Hepatocyte (in vitro differentiated cells): ENCODE measurements around the gene IGSF1. TPM values are rescaled to one million over a fixed set of nuclear protein-coding genes. Genes with fewer than 3 reads are reported as not detected.

Experiments used
- DNase-seq: peaks from one replicate; pipeline ENCODE4 v3.0.0-alpha.2; 2016; ENCODE audit warnings: low spot score
- H2AFZ ChIP-seq: fragments of 200-600 bp; sonication (generic); 2 replicates; pipeline ENCODE4 v1.6.0; 2016; ENCODE audit warnings: antibody characterized with exemption, mild to moderate bottlenecking
- H3K27ac ChIP-seq: fragments of 200-600 bp; sonication (generic); 2 replicates; pipeline ENCODE4 v1.5.1; 2016; ENCODE audit warnings: mild to moderate bottlenecking
- H3K27me3 ChIP-seq: fragments of 200-600 bp; sonication (generic); 2 replicates; pipeline ENCODE4 v1.6.1; 2016
- H3K36me3 ChIP-seq: fragments of 200-600 bp; sonication (generic); replicated peaks from 2 replicates; pipeline ENCODE4 v1.5.1; 2016; ENCODE audit warnings: low read depth; ENCODE audit not compliant: insufficient read depth
- H3K4me1 ChIP-seq: fragments of 200-600 bp; sonication (generic); 2 replicates; pipeline ENCODE4 v1.5.1; 2016; ENCODE audit warnings: mild to moderate bottlenecking, moderate library complexity; ENCODE audit not compliant: insufficient read depth
- H3K4me2 ChIP-seq: fragments of 200-600 bp; sonication (generic); 2 replicates; pipeline ENCODE4 v1.6.0; 2016
- H3K4me3 ChIP-seq: fragments of 200-600 bp; sonication (generic); 2 replicates; pipeline ENCODE4 v1.5.1; 2016; ENCODE audit warnings: mild to moderate bottlenecking
- H3K79me2 ChIP-seq: fragments of 200-600 bp; sonication (generic); 2 replicates; pipeline ENCODE4 v1.6.0; 2017; ENCODE audit warnings: mild to moderate bottlenecking
- H3K9me2 ChIP-seq: fragments of 200-600 bp; sonication (generic); replicated peaks from 2 replicates; pipeline ENCODE4 v1.6.0; 2017; ENCODE audit warnings: mild to moderate bottlenecking; ENCODE audit not compliant: insufficient read depth
- H3K9me3 ChIP-seq: fragments of 200-600 bp; sonication (generic); 2 replicates; pipeline ENCODE4 v1.5.1; 2016; ENCODE audit warnings: low read depth, mild to moderate bottlenecking
- H4K20me1 ChIP-seq: fragments of 200-600 bp; sonication (generic); 2 replicates; pipeline ENCODE4 v1.6.0; 2016; ENCODE audit warnings: mild to moderate bottlenecking; ENCODE audit not compliant: insufficient read depth, poor library complexity, severe bottlenecking
- EZH2 ChIP-seq: fragments of 200-600 bp; sonication (generic); IDR thresholded peaks from 2 replicates; pipeline ENCODE4 v1.6.1; 2016; ENCODE audit warnings: antibody characterized with exemption, mild to moderate bottlenecking, borderline replicate concordance
- EZH2phosphoT487 ChIP-seq: fragments of 200-600 bp; sonication (generic); IDR thresholded peaks from one replicate; pipeline ENCODE4 v1.6.1; 2018; ENCODE audit warnings: antibody characterized with exemption, mild to moderate bottlenecking, low read depth, moderate library complexity; ENCODE audit not compliant: unreplicated experiment, severe bottlenecking
- WGBS: methylation state at CpG from one replicate; pipeline ENCODE4 v1.1.6; 2016; ENCODE audit warnings: low lambda C conversion rate; ENCODE audit errors: missing lambda C conversion rate; 5-methylcytosine and 5-hydroxymethylcytosine counted together
- polyA plus RNA-seq: library from polyadenylated mRNA; unstranded; fragments of >200 nt; fragmentation: Nextera tagmentation; extraction: Ambion mirVana; gene quantifications from 2 replicates; pipeline ENCODE4 v1.2.1, GENCODE V29; 2016
- total RNA-seq: library from RNA; depleted of rRNA; stranded (reverse); fragments of >200 nt; gene quantifications from 2 replicates; pipeline ENCODE4 v1.2.3, GENCODE V29; 2014
- TF ChIP-seq, protein P1 (sequence below): fragments of 200-600 bp; sonication (generic); IDR thresholded peaks from 2 replicates; pipeline ENCODE4 v1.5.1; 2016; ENCODE audit warnings: antibody characterized with exemption, mild to moderate bottlenecking; ENCODE audit not compliant: poor library complexity

Gene IGSF1
- total and polyA plus RNA-seq, 2 experiments from 2014 or later: 13.1 to 16.7 TPM

DNA sequence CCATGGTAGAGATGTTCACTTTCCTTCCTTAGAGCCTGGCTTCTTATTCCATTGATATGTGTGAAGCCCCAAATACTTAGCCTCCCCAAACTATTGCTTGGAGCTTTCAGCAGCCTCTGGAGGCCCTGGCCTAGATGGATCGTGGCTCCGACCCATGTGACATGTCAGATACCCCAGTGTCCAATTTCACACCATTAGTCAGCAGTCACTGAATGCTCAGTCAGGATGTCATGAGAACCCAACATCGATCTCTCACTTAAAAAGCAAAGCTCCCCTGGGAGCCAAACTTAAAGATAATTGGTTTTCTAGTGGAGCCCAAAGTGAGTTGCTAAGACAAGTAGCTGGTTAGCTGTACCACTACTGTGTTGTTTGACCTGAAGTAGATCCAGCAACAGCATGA is 41.6 kb upstream of the IGSF1 start:
- Histone ChIP-seq H3K9me2 (no peaks in the 10 kb centered on the region), H3K4me3 (no peak overlapping the region), H3K27me3 (no peaks in the 10 kb centered on the region), H3K27ac (no peak overlapping the region), H2AFZ (no peak overlapping the region), H4K20me1 (no peaks in the 10 kb centered on the region), H3K79me2 (no peaks in the 10 kb centered on the region), H3K4me2 (no peak overlapping the region), H3K4me1 (no peaks in the 10 kb centered on the region), H3K36me3 (no peaks in the 10 kb centered on the region), H3K9me3 (no peaks in the 10 kb centered on the region)
- 72% methylated on average over 3 of the region's 3 CpGs for WGBS
- TF ChIP-seq EZH2 (no peak), EZH2phosphoT487 (no peak)
- TF ChIP-seq, protein P1, sequence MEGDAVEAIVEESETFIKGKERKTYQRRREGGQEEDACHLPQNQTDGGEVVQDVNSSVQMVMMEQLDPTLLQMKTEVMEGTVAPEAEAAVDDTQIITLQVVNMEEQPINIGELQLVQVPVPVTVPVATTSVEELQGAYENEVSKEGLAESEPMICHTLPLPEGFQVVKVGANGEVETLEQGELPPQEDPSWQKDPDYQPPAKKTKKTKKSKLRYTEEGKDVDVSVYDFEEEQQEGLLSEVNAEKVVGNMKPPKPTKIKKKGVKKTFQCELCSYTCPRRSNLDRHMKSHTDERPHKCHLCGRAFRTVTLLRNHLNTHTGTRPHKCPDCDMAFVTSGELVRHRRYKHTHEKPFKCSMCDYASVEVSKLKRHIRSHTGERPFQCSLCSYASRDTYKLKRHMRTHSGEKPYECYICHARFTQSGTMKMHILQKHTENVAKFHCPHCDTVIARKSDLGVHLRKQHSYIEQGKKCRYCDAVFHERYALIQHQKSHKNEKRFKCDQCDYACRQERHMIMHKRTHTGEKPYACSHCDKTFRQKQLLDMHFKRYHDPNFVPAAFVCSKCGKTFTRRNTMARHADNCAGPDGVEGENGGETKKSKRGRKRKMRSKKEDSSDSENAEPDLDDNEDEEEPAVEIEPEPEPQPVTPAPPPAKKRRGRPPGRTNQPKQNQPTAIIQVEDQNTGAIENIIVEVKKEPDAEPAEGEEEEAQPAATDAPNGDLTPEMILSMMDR: no peak
- DNase-seq: no peak

DNA sequence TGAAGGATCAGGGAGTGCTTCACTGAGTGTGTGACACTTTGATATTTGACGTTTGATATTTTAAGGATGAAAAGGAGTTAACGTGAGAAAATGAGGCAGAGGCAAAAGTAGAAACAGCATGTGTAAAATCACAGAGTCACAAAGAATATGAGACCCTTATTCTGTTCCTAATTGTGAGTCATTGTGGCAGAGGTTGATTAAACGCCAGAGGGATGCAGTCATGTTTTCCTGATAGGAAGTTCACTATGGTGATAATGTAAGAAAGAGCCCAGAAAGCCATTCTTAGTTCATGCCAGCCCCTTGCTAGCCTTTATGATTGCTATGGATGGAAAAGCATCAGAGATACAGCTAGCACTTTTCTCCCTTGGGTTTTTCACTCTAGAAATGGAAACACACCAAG is 33.5 kb upstream of the IGSF1 start:
- H3K27ac ChIP-seq: no peak overlapping the region
- no peak overlapping the region for H3K4me2 ChIP-seq
- no peaks in the 10 kb centered on the region for H3K79me2 ChIP-seq
- DNase-seq: no peak
- H3K27me3 ChIP-seq: no peaks in the 10 kb centered on the region
- H3K9me2 ChIP-seq: no peaks in the 10 kb centered on the region
- H2AFZ ChIP-seq: no peak overlapping the region
- no peaks in the 10 kb centered on the region for H3K9me3 ChIP-seq
- H3K4me1 ChIP-seq: no peaks in the 10 kb centered on the region
- TF ChIP-seq EZH2: no peak
- TF ChIP-seq, protein P1: no peak
- TF ChIP-seq EZH2phosphoT487: no peak
- no peaks in the 10 kb centered on the region for H3K36me3 ChIP-seq
- H3K4me3 ChIP-seq: no peak overlapping the region
- 57% methylated on average over 3 of the region's 3 CpGs for WGBS
- H4K20me1 ChIP-seq: no peaks in the 10 kb centered on the region

DNA sequence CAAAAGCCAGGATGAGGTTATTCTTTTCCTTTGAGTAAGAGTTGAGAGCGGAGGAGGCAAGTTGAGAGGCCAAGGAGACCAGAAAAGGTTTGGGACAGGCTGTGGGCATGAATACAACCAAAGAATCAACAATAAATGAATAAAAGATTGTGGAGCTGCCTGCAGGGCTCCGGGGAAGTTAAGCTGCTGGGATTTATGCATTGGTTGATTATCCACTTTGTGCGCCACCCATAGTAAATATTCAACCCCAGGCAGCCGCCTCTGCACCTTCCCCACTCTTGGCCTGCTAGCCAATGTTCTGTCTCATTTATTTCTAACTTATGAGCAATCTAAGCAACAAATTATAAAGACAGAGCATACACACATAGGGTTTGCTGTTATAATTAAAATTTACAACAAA is 28.2 kb upstream of the IGSF1 start:
- TF ChIP-seq, protein P1: no peak
- TF ChIP-seq EZH2: no peak
- no peak for TF ChIP-seq EZH2phosphoT487
- Histone ChIP-seq H3K27ac (no peak overlapping the region), H3K27me3 (no peaks in the 10 kb centered on the region), H3K36me3 (no peaks in the 10 kb centered on the region), H3K4me3 (no peak overlapping the region), H3K79me2 (no peaks in the 10 kb centered on the region), H3K9me2 (no peaks in the 10 kb centered on the region), H3K4me2 (no peak overlapping the region), H2AFZ (no peak overlapping the region), H3K4me1 (no peaks in the 10 kb centered on the region), H3K9me3 (no peaks in the 10 kb centered on the region), H4K20me1 (no peaks in the 10 kb centered on the region)
- 74% methylated on average over 4 of the region's 4 CpGs for WGBS
- no peak for DNase-seq

DNA sequence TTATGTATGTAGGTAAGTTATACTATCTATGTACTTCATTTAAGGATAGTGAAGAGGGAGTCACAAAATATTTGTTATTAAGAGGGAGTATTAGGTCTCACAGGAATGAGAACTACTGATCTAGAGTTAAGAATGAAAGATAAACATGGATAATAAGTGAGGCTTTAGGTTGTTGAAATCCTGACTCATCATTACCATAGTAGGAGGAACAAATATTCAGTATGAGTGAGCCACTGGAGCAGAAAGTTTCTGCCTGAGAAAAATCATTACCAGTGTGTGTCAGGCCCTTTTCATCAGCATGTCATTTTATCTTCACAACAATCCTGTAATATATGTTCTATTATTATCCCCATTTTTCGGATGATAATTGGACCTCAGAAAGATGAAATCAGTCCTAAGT is 27.2 kb upstream of the IGSF1 start:
- H2AFZ ChIP-seq: no peak overlapping the region
- H3K4me2 ChIP-seq: no peak overlapping the region
- H3K9me2 ChIP-seq: no peaks in the 10 kb centered on the region
- no peaks in the 10 kb centered on the region for H3K79me2 ChIP-seq
- H3K9me3 ChIP-seq: no peaks in the 10 kb centered on the region
- no peak overlapping the region for H3K27ac ChIP-seq
- WGBS: 47% methylated on average over 1 of the region's 1 CpG
- H3K4me1 ChIP-seq: no peaks in the 10 kb centered on the region
- no peaks in the 10 kb centered on the region for H4K20me1 ChIP-seq
- no peak for DNase-seq
- no peaks in the 10 kb centered on the region for H3K36me3 ChIP-seq
- TF ChIP-seq, protein P1: no peak
- TF ChIP-seq EZH2phosphoT487: no peak
- no peak for TF ChIP-seq EZH2
- H3K4me3 ChIP-seq: no peak overlapping the region
- H3K27me3 ChIP-seq: no peaks in the 10 kb centered on the region
